ENCODE results near the gene VPREB1.
"Not testable (repeated sequence)": the region's sequence is repeated elsewhere in the genome, so short reads cannot be mapped to it uniquely, and the experiment has no call there.

VPREB1 gene

DNA sequence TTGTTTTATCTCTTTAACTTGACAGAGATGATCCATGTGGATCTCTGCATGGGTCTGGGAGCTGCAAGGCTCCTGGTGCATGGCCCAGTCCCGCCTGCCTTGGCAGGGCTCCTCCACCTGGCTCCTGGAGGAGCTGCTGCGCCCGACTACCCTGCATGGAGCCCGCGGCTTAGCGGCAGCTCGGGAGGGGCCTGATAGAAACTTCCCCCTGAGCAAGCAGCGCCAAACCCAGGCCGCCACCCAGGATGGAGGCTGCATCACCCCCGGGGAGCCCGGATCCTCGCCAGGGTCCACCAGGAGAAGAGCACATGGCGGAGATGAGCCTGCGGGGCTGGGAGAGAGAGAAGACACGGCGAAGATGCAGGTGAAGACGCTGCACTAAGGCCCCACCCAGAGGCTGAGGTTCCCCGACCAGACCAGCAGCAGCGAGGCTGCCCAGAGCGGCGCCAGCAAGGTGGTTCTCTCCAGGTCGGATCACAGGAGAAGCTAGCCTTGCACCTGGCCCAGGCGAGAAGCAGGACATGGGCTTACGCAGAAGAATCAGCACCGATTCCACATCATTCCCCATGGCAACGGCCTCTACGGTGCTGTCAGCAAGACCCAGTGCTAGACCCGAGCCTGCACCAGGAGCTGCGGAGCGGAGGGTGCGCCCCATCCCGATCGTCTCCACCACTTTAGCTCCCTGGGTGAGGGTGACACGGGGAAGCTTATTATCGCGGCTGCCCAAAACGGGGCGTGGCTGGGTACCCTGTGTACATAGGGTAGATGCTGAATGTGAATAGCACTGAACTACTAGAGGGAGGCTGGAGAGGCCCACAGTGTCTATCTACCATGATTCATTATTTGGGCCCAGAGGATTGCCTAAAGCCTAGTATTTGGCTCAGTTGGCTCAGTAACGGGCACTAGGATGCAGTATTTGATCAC lies 41.3 kb upstream of the VPREB1 start:
- H3K4me1 ChIP-seq (ENCODE audit: control insufficient read depth, insufficient read depth, low read length) = no peaks in the 10 kb centered on the region
- H3K27me3 ChIP-seq (ENCODE audit: control insufficient read depth, insufficient read depth, low read length) = peaks cover 4% of the 10 kb centered on the region
- no peaks in the 10 kb centered on the region for H3K36me3 ChIP-seq (ENCODE audit: control insufficient read depth, insufficient read depth, low read length)
- H3K4me3 ChIP-seq (ENCODE audit: low read length) = no peak overlapping the region
- no peak overlapping the region for H3K27ac ChIP-seq (ENCODE audit: low read depth, low read length)
- H3K9ac ChIP-seq (ENCODE audit: low read length) = no peak overlapping the region

GRCh38 chr22:22207845-22208564 lies 36.6 kb upstream of the VPREB1 start:
- Histone ChIP-seq H3K4me3 (ENCODE audit: low read length) (no peak overlapping the region), H3K27me3 (ENCODE audit: control insufficient read depth, insufficient read depth, low read length) (no peaks in the 10 kb centered on the region)

DNA sequence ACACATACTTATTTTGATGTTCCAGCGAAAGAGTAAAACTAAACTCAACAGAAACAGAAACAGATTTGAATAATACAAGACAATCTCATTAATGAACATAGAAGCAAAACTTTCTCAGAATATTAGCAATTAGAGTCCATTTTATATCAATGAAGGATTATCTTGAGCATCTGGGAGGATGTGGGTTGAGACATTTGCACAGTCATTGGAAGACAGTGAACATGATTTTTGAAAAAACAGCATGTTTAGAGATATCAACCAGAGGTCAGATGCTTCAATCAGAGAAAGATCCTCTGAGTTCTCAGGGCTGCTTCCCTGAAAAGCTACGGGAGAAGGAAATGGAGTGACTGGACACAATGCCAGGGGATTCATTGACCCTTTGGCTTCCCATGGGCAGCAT lies 35.9 kb upstream of the VPREB1 start:
- Histone ChIP-seq H3K36me3 (ENCODE audit: control insufficient read depth, insufficient read depth, low read length) (no peaks in the 10 kb centered on the region), H3K9ac (ENCODE audit: low read length) (no peak overlapping the region), H3K4me3 (ENCODE audit: low read length) (no peak overlapping the region), H3K27ac (ENCODE audit: low read depth, low read length) (no peak overlapping the region), H3K27me3 (ENCODE audit: control insufficient read depth, insufficient read depth, low read length) (no peaks in the 10 kb centered on the region), H3K4me1 (ENCODE audit: control insufficient read depth, insufficient read depth, low read length) (no peaks in the 10 kb centered on the region)

More at GRCh38 chr22:22207845-22208564, 36.6 kb upstream of the VPREB1 start:
- H3K9ac ChIP-seq (ENCODE audit: low read length) = no peak overlapping the region
- no peaks in the 10 kb centered on the region for H3K36me3 ChIP-seq (ENCODE audit: control insufficient read depth, insufficient read depth, low read length)
- H3K27ac ChIP-seq (ENCODE audit: low read depth, low read length) = no peak overlapping the region
- no peaks in the 10 kb centered on the region for H3K4me1 ChIP-seq (ENCODE audit: control insufficient read depth, insufficient read depth, low read length)

GRCh38 chr22:22209080-22209640 lies 35.4 kb upstream of the VPREB1 start:
- H3K4me1 ChIP-seq (ENCODE audit: control insufficient read depth, insufficient read depth, low read length); H3K4me3 ChIP-seq (ENCODE audit: low read length); H3K36me3 ChIP-seq (ENCODE audit: control insufficient read depth, insufficient read depth, low read length); H3K9ac ChIP-seq (ENCODE audit: low read length); H3K27me3 ChIP-seq (ENCODE audit: control insufficient read depth, insufficient read depth, low read length); H3K27ac ChIP-seq (ENCODE audit: low read depth, low read length): not testable (repeated sequence)

DNA sequence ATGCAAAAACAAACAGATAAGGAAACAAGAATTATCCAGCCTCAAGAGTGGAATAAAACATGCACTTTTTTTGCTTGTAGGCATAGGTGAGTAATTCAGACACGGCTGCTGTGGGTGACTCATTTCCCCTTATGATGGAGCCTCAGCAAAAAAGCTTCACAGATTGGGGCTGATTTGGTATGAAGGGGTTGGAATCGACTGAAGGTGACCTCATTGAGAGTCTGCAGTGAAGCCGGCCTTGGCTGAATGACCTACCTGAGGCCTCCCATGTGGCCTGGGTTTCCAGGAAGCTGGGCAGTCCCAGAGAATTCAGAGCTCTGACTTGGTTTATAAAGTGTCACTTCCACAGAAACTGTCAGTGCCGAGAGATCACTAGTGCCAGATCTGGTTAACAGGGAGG lies 34.2 kb upstream of the VPREB1 start:
- Histone ChIP-seq H3K36me3 (ENCODE audit: control insufficient read depth, insufficient read depth, low read length) (no peaks in the 10 kb centered on the region), H3K4me3 (ENCODE audit: low read length) (no peak overlapping the region), H3K27ac (ENCODE audit: low read depth, low read length) (no peak overlapping the region), H3K9ac (ENCODE audit: low read length) (no peak overlapping the region), H3K4me1 (ENCODE audit: control insufficient read depth, insufficient read depth, low read length) (no peaks in the 10 kb centered on the region), H3K27me3 (ENCODE audit: control insufficient read depth, insufficient read depth, low read length) (no peaks in the 10 kb centered on the region)

GRCh38 chr22:22210889-22211833 lies 33.4 kb upstream of the VPREB1 start:
- H3K4me1 ChIP-seq (ENCODE audit: control insufficient read depth, insufficient read depth, low read length) = no peaks in the 10 kb centered on the region
- H3K27ac ChIP-seq (ENCODE audit: low read depth, low read length) = no peak overlapping the region
- H3K27me3 ChIP-seq (ENCODE audit: control insufficient read depth, insufficient read depth, low read length) = no peaks in the 10 kb centered on the region

DNA sequence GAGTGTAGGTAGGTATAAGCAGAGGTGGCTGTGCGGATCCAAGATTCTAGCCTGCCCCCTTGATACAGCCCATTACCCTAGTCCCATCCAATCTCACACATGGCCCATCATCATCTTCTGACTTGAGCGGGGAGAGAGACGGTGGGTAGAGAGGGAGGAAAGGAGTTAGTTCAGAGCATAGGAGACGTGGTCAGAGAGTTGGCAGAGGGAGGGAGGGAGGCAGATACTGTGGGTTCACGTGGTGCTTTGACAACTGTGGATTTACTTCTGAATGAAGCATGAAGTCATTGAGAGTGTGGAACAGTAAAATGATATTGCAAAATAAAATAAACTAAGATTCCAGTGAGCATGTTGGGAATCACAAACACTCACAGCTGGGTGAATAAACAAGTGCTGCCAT lies 31.4 kb upstream of the VPREB1 start:
- Histone ChIP-seq H3K27me3 (ENCODE audit: control insufficient read depth, insufficient read depth, low read length) (no peaks in the 10 kb centered on the region), H3K36me3 (ENCODE audit: control insufficient read depth, insufficient read depth, low read length) (no peaks in the 10 kb centered on the region), H3K4me3 (ENCODE audit: low read length) (no peak overlapping the region), H3K9ac (ENCODE audit: low read length) (no peak overlapping the region), H3K27ac (ENCODE audit: low read depth, low read length) (no peak overlapping the region), H3K4me1 (ENCODE audit: control insufficient read depth, insufficient read depth, low read length) (no peaks in the 10 kb centered on the region)

More at GRCh38 chr22:22210889-22211833, 33.4 kb upstream of the VPREB1 start:
- H3K9ac ChIP-seq (ENCODE audit: low read length) = no peak overlapping the region
- no peaks in the 10 kb centered on the region for H3K36me3 ChIP-seq (ENCODE audit: control insufficient read depth, insufficient read depth, low read length)
- H3K4me3 ChIP-seq (ENCODE audit: low read length) = no peak overlapping the region

DNA sequence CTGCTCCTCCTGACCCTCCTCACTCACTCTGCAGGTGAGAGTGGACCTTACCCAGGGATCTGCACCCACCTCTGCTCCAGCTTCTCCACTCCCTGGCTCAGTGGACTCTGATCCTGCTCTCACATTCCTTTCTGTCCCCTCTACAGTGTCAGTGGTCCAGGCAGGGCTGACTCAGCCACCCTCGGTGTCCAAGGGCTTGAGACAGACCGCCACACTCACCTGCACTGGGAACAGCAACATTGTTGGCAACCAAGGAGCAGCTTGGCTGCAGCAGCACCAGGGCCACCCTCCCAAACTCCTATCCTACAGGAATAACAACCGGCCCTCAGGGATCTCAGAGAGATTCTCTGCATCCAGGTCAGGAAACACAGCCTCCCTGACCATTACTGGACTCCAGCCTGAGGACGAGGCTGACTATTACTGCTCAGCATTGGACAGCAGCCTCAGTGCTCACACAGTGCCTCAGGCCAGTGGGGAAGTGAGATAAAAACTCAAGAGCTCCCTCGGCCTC lies 29.7 kb upstream of the VPREB1 start:
- Histone ChIP-seq H3K36me3 (ENCODE audit: control insufficient read depth, insufficient read depth, low read length) (no peaks in the 10 kb centered on the region), H3K27me3 (ENCODE audit: control insufficient read depth, insufficient read depth, low read length) (no peaks in the 10 kb centered on the region), H3K4me3 (ENCODE audit: low read length) (no peak overlapping the region), H3K27ac (ENCODE audit: low read depth, low read length) (no peak overlapping the region), H3K9ac (ENCODE audit: low read length) (no peak overlapping the region), H3K4me1 (ENCODE audit: control insufficient read depth, insufficient read depth, low read length) (no peaks in the 10 kb centered on the region)

GRCh38 chr22:22215659-22216449 lies 28.7 kb upstream of the VPREB1 start:
- H3K4me3 ChIP-seq (ENCODE audit: low read length) = no peak overlapping the region
- H3K4me1 ChIP-seq (ENCODE audit: control insufficient read depth, insufficient read depth, low read length) = no peaks in the 10 kb centered on the region
- no peak overlapping the region for H3K9ac ChIP-seq (ENCODE audit: low read length)
- H3K36me3 ChIP-seq (ENCODE audit: control insufficient read depth, insufficient read depth, low read length) = no peaks in the 10 kb centered on the region
- H3K27me3 ChIP-seq (ENCODE audit: control insufficient read depth, insufficient read depth, low read length) = no peaks in the 10 kb centered on the region
- no peak overlapping the region for H3K27ac ChIP-seq (ENCODE audit: low read depth, low read length)

DNA sequence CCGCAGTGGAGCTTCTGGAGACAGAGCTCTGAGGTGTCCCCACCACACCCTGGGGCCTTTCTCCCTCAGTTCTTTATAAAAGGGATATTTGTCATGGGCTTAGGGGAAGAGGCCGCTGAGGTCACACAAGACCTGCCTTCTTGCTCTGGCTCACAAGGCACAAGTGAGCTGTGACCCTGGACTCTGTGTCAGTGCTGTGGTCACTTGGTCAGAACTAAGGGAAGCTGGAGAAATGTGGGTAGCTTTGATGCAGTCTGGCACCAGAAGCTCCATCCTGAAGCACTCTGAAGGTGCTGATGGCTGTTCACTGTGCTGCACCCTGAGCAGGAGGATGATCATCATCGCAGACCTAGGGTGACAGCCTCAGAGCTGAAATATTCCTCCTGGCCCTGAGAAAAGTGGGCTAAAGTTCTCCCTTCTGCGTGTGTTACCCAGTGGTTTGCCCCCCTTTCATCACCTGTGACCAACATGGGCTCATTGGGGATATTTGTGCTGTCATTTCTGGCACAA lies 28.1 kb upstream of the VPREB1 start:
- no peak overlapping the region for H3K9ac ChIP-seq (ENCODE audit: low read length)
- no peaks in the 10 kb centered on the region for H3K4me1 ChIP-seq (ENCODE audit: control insufficient read depth, insufficient read depth, low read length)

GRCh38 chr22:22218302-22218701 lies 26.3 kb upstream of the VPREB1 start:
- H3K36me3 ChIP-seq (ENCODE audit: control insufficient read depth, insufficient read depth, low read length) = no peaks in the 10 kb centered on the region
- no peaks in the 10 kb centered on the region for H3K27me3 ChIP-seq (ENCODE audit: control insufficient read depth, insufficient read depth, low read length)
- no peaks in the 10 kb centered on the region for H3K4me1 ChIP-seq (ENCODE audit: control insufficient read depth, insufficient read depth, low read length)
- no peak overlapping the region for H3K27ac ChIP-seq (ENCODE audit: low read depth, low read length)
- H3K9ac ChIP-seq (ENCODE audit: low read length) = no peak overlapping the region
- no peak overlapping the region for H3K4me3 ChIP-seq (ENCODE audit: low read length)

More for the DNA sequence above, 28.1 kb upstream of the VPREB1 start:
- Histone ChIP-seq H3K4me3 (ENCODE audit: low read length) (no peak overlapping the region), H3K27me3 (ENCODE audit: control insufficient read depth, insufficient read depth, low read length) (no peaks in the 10 kb centered on the region), H3K36me3 (ENCODE audit: control insufficient read depth, insufficient read depth, low read length) (no peaks in the 10 kb centered on the region), H3K27ac (ENCODE audit: low read depth, low read length) (no peak overlapping the region)
